Activated CD8-positive, alpha-beta memory T cell treated with anti-CD3 and anti-CD28 coated beads for 1 hour (primary cell): Measurements from ENCODE around the gene FAM169A.
"Not testable (repeated sequence)": the region's sequence is repeated elsewhere in the genome, so short reads cannot be mapped to it uniquely, and the experiment has no call there.

Experiments used
- DNase-seq, 2 donors: peaks; one replicate each; pipeline ENCODE4 v3.0.0-alpha.2; 2020; ENCODE audit warnings: low read depth in 1 of 2; ENCODE audit errors: extremely low read depth in 1 of 2

The FAM169A gene

GRCh38 chr5:74801941-74802340, 64.2 kb downstream of the FAM169A start:
- no peak for DNase-seq

- DNase-seq = no peak
Measured at GRCh38 chr5:74801197-74801596, 65.0 kb downstream of the FAM169A start.

GRCh38 chr5:74798977-74799911, 66.9 kb downstream of the FAM169A start:
- no peak for DNase-seq

- not testable (repeated sequence) for DNase-seq
Measured at GRCh38 chr5:74791669-74792068, 74.5 kb downstream of the FAM169A start.

GRCh38 chr5:74787424-74787823, 78.8 kb downstream of the FAM169A start:
- no peak for DNase-seq

- no peak for DNase-seq
Measured at GRCh38 chr5:74786851-74787250, 79.3 kb downstream of the FAM169A start.

- no peak for DNase-seq
Measured at GRCh38 chr5:74778609-74779008, 87.6 kb downstream of the FAM169A start.

GRCh38 chr5:74772359-74772758, 93.8 kb downstream of the FAM169A start:
- no peak for DNase-seq

- no peak for DNase-seq
Measured at GRCh38 chr5:74767579-74767913, 98.6 kb downstream of the FAM169A start.

GRCh38 chr5:74766849-74767578, 99.2 kb downstream of the FAM169A start, which contains the start of the genes GFM2 and NSA2:
Gene GFM2 (minus strand): TSS chr5:74767117. CDS start chr5:74763742, 3,375 bp downstream.
Gene NSA2 (plus strand): TSS chr5:74767249. CDS start chr5:74767361, 112 bp downstream.
- peak; percentile 80 to 86 for DNase-seq

- no peak for DNase-seq
Measured at GRCh38 chr5:74766418-74766848, 99.8 kb downstream of the FAM169A start.

- DNase-seq = no peak
Measured at GRCh38 chr5:74765929-74766328, 100.3 kb downstream of the FAM169A start.

GRCh38 chr5:74765201-74765600, 101.0 kb downstream of the FAM169A start:
- no peak for DNase-seq

- no peak for DNase-seq
Measured at GRCh38 chr5:74763504-74763903, 102.7 kb downstream of the FAM169A start.

GRCh38 chr5:74762599-74762998, 103.6 kb downstream of the FAM169A start:
- DNase-seq = no peak

GRCh38 chr5:74761241-74761640, 104.9 kb downstream of the FAM169A start:
- no peak for DNase-seq

GRCh38 chr5:74748742-74749141, 117.4 kb downstream of the FAM169A start:
- DNase-seq = not testable (repeated sequence)

- DNase-seq = no peak
Measured at GRCh38 chr5:74738406-74738805, 127.8 kb downstream of the FAM169A start.

- DNase-seq = no peak
Measured at GRCh38 chr5:74736759-74737158, 129.4 kb downstream of the FAM169A start.
